ENCODE results near the gene ENTHD1. TPM values are rescaled to one million over a fixed set of nuclear protein-coding genes. Genes with fewer than 3 reads are reported as not detected.

The ENTHD1 gene
- total and polyA plus RNA-seq, 9 of the 15 experiments (the other 6 are each of a cell fraction or from before 2014, with no cell fraction given) = 0.13 to 0.98 (median 0.35) TPM

GRCh38 chr22:39895682-39896081 lies 2.1 kb upstream of the ENTHD1 start:
- intact Hi-C loops (cut with micrococcal nuclease) = no loop called here
- TF ChIP-seq ETV1 (tag; conservative IDR thresholded peaks at IDR 0.05; ENCODE audit: low read depth) (no peak), JUN (IDR thresholded peaks at IDR 0.05; ENCODE audit: borderline replicate concordance, low read depth, low read length) (no peak), JUN (CRISPR knock-in tag; IDR thresholded peaks at IDR 0.05; ENCODE audit: borderline replicate concordance) (no peak), ZKSCAN8 (CRISPR knock-in tag; IDR thresholded peaks at IDR 0.05) (no peak), RBM25 (IDR thresholded peaks at IDR 0.05; ENCODE audit: low read depth, low read length, severe bottlenecking) (peak; percentile 97), BCOR (IDR thresholded peaks at IDR 0.05) (peak; percentile 47), BRF1 (IDR thresholded peaks at IDR 0.05; ENCODE audit: borderline replicate concordance, extremely low read depth, insufficient read length) (no peak), MCM7 (IDR thresholded peaks at IDR 0.05) (no peak), MCM3 (IDR thresholded peaks at IDR 0.05) (no peak), ZNF311 (CRISPR knock-in tag; IDR thresholded peaks at IDR 0.05) (no peak), ZNF318 (IDR thresholded peaks at IDR 0.05; ENCODE audit: borderline replicate concordance in 1 of 2, low read depth in 1 of 2) (no peak), LEF1 (IDR thresholded peaks at IDR 0.05) (no peak), ZNF274 (IDR thresholded peaks at IDR 0.05; ENCODE audit: borderline replicate concordance, low read depth, low read length) (no peak), ZNF780A (CRISPR knock-in tag; IDR thresholded peaks at IDR 0.05) (no peak), EZH2 (IDR thresholded peaks at IDR 0.05; ENCODE audit: borderline replicate concordance, low read depth, low read length) (no peak), CGGBP1 (CRISPR knock-in tag; IDR thresholded peaks at IDR 0.05) (no peak), CREM (IDR thresholded peaks at IDR 0.05; ENCODE audit: low read depth) (no peak), NR1H2 (CRISPR knock-in tag; IDR thresholded peaks at IDR 0.05) (no peak)

More at GRCh38 chr22:39895682-39896081, 2.1 kb upstream of the ENTHD1 start:
- no peaks in the 10 kb centered on the region for H4K20me1 ChIP-seq (replicated peaks; ENCODE audit: control insufficient read depth, insufficient read depth, low read length)
- no peak overlapping the region for H3K4me3 ChIP-seq
- H2AFZ ChIP-seq (ENCODE audit: low read depth, low read length) = no peak overlapping the region
- peaks cover 5 to 9% of the 10 kb centered on the region in 2 experiments; a peak in 1 of 5 replicates for H3K4me1 ChIP-seq (replicated peaks in 1 of 2; ENCODE audit: control insufficient read depth in 2 of 2, insufficient read depth in 2 of 2, low read length in 2 of 2)
- no peaks in the 10 kb centered on the region for H3K9me1 ChIP-seq (ENCODE audit: control insufficient read depth, insufficient read depth, low read length)
- no peaks in the 10 kb centered on the region for H3K27me3 ChIP-seq (ENCODE audit: control insufficient read depth in 2 of 2, insufficient read depth in 2 of 2, low read length in 2 of 2)
- no peak overlapping the region for H3K9ac ChIP-seq (ENCODE audit: insufficient read depth in 1 of 2, low read depth in 2 of 2, low read length in 2 of 2)
- FAIRE-seq (no peak), ATAC-seq (no peak), DNase-seq (ENCODE audit: extremely low read depth in 1 of 4, low spot score in 3 of 4) (no peak)
- no peaks in the 10 kb centered on the region; the same call in 2 of the 3 replicates for H3K79me2 ChIP-seq (ENCODE audit: control insufficient read depth, insufficient read depth, low read length)
- no peak overlapping the region for H3K27ac ChIP-seq (ENCODE audit: extremely low read depth, low read depth, low read length)
- ChIA-PET POLR2A (no interaction called here), CTCF (ENCODE audit: low intra/inter-chr PET ratio) (no interaction called here)
- no peaks in the 10 kb centered on the region; the same call in 1 of the 2 replicates for H3K9me3 ChIP-seq (replicated peaks; ENCODE audit: control insufficient read depth, insufficient read depth, low read depth, low read length)
- H3K4me2 ChIP-seq (ENCODE audit: insufficient read depth, low read length) = no peak overlapping the region
- WGBS (ENCODE audit: insufficient coverage, low coverage, missing lambda C conversion rate) = 88% methylated on average over 1 of the region's 1 CpG
- no peaks in the 10 kb centered on the region for H3K36me3 ChIP-seq (ENCODE audit: control insufficient read depth, insufficient read depth, low read length)
- in situ Hi-C loops (cut with MboI) = no loop called here
- BruUV-seq (replicated peaks) = no TSS peak

Data from K562 (cell line).